HTERT RPE-1 (cell line): ENCODE measurements around the gene HMX3.

Experiments
- in situ Hi-C: fragments of 300-500 bp; cut with MboI; formaldehyde crosslinking; loops from 4 replicates; pipeline ENCODE4 v1.14.3; 2020; ENCODE audit warnings: low sequenced_read_pairs

The HMX3 gene

DNA sequence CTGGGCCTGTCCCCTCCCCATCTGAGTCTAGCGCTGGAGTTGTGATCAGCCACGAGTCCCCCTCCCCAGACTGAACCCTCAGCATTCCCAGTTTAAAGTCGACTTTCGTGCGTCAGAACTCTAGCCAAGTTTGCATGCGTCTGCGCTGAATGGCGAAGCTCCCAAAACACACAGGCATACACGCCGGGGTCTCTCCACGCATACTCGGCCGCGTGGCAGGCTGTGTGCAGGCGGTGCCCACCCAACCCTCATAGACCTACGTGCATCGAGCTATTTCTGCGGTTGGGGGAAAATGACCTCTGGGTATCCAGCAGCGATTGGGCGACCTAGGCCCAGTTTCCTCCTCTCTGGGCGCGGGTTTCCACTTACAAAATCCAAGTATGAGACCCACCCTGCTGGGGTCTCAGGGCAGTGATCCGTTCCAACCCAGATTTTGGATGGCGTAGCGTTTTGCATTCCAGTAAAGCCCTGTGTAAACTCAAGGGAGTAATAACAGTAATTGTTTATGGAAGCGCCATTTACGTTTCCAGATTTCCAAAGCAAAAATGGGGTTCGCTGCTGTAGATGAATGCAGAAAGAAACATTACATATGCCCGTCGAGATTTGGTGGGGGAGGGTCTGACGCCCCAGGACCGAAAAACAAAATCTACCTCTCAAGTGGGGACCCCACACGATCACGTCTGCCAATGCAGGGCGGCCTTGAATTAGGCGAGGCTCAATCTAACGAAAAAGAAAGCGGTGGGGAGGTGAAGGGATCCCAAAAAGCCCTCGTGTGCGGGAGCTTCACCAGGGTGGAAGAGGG, 2.0 kb upstream of the HMX3 start:
- in situ Hi-C loops = no loop called here

DNA sequence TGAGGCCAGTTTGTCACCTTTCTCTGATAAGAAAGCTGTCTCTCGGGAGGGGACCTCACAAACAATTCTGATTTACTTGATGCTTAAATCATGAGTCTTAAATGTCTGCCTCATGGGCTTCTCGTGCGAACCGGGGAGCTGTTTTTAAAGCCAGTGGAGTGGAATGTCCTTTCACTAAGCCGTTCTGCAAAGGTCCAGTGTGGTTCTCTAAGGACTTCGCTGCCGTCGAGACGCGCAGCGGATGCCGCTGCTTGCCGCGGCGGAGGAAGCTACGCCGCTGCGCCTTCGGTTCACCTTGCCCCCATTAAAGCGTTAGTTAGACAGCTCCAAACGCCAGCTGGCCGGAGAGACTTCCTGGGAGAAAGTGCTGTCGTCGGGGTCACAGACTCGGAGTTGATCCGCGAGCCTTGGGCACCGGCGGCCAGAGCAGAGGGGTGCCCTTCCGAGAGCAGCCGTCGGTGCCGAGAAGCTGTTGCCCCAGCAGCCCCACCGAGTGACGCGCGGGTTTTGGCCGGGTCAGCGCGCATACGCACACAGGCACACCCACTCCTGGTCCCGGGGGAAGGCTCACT, 1.3 kb upstream of the HMX3 start:
- in situ Hi-C loops = no loop called here

DNA sequence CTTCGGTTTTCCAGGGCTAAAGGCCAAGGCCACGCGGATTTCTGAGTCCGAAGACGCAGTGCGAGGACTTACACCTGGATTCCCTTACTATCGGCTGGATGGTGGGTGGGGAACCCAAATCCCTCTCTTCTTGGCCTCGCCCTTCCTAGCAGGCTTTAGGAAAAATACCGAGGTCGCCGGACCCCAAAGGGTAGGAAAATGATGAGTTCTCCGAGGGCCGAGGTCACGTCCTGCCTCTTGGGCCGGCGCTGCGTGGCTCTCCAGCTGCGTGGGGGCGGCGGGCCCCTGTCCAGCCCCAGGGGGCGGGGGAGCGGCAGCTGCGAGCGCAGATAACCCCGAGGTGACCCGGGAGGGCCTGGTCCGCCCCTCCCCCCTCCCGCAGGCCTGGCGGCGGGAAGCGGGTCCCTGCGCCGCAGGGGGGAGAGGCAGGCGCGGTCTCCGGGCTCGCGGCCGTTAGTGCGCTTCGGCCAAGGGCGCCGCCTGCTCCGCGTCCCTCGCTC, 805 bp upstream of the HMX3 start:
- in situ Hi-C loops = no loop called here

DNA sequence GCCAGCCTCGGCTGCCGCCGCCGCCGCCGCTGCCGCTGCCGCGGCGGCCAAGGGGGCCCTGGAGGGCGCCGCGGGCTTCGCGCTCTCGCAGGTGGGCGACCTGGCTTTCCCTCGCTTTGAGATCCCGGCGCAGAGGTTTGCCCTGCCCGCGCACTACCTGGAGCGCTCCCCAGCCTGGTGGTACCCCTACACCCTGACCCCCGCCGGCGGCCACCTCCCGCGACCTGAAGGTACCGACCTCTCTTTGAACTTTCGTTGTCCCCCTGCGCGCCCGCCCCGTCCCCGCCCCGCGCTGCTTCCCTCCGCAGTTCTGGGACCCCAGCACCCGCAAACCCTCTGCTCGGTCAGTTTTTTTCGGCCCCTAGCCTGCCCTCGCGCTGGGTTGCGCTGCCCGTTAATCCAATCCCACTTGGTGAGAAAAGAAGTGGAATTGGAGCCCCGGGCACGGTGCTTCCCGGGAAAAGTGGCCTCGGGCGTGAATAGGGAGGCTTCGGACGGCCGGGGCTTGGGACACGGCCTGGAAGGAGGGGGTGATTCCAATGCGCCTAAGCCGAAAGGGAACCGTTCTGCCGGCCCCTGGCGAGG, 543 bp downstream of the HMX3 start:
- in situ Hi-C loops = no loop called here

DNA sequence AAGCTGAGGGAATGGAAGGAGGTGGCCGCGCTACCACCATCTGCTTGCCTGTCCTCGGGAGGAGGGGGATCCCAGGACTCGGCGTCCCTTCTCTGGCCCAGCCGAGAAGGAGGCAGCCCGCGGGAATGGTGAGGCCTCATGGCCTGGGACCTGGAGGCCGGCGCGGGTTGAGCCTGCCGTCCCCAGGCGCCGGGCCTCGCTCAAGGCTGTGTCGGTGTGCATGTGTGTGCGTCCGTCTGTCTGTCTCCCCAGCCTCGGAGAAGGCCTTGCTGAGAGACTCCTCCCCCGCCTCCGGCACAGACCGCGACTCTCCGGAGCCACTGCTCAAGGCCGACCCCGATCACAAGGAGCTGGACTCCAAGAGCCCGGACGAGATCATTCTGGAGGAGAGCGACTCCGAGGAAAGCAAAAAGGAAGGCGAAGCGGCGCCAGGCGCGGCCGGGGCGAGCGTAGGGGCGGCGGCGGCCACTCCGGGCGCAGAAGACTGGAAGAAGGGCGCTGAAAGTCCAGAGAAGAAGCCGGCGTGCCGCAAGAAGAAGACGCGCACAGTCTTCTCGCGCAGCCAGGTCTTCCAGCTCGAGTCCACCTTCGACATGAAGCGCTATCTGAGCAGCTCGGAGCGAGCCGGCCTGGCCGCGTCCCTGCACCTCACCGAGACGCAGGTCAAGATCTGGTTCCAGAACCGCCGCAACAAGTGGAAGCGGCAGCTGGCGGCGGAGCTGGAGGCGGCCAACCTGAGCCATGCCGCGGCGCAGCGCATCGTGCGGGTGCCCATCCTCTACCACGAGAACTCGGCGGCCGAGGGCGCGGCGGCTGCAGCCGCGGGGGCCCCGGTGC, 1.3 kb downstream of the HMX3 start:
- in situ Hi-C loops = no loop called here

DNA sequence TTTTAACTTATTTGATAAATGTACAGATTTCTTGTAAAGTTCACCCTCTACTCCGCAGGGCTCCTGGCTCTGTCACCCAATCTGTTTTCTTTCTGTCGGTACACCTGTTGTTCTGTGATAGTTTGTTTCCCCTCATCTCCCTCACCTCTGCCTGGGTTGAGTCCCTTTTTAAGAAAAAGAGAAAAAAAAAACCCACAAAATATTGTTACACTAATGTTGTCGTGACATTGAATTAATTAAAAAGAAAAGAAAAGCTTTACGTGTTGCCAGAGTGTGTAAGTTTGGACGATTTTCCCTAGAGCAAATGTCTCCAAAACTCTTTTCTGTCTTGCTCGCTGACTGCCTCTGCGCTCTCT, 3.4 kb downstream of the HMX3 start:
- in situ Hi-C loops = no loop called here

DNA sequence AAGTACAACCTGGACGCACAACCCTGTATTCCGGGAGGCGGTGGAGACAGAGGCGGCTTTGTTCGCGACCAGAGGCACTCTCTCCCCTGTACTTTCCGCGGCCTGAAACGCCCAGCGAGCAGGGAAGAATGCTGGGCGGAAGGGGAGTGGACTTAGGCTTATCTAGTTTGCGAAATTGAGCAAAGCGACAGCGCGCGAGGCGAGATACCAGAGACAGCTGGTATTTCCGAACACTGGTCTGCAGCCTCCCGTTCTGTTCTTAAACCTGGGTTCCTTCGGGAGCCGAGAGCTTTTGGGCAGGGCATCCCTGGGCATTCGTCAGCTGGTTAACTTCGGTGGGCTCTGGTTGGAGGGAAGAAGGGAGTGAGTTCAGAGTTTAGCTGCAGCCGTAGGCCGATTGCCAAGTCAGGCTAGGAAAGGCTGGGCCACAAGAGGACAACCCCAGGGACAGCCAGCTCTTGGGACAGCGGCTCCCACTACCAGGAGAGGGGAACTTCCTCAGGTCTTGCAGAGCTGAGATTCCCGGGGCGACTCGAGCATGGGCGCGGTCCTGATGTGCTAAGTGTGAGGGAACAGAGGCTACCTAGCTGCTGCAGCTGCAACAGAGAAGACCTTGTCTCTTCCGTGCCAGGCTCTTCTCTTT, 3.9 kb downstream of the HMX3 start:
- in situ Hi-C loops = no loop called here

DNA sequence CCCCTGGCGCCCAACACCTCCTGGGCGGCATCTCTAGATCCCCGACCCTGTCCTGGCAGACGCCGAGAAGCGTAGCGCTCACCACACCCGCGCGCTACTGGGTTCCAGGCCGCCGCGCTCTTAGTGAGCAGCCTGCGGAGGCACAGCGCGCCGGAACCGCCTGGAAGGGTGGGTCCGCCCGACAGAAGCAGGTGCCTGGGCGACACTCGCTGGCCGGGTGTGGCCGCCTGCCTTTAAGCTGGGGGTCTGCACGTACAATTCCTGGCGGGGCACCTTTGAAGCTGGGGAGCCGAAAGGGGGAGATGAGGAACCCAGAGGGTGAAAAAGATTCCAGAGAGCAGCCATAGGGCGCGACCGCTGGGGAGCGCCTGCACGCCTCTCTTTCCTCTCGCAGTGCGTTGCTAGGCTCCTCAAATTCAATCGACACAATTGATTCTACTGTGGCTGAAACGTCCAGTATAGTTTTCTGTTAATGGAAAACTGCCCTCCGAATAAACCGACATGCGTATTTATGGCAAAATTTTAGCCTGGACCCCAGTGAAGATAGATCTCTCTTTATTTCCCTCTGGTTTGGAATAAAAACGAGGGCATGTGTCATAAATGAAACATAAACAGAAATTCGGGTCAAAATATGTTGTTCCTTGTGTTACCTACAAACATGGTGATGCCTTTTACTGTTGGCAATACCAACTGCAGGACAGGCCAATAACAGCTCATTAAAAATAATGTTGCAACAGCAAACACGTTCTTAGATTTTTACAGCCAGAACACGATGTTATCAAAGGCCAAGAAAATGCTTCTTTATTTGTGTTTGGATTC, 4.6 kb downstream of the HMX3 start:
- in situ Hi-C loops = no loop called here

DNA sequence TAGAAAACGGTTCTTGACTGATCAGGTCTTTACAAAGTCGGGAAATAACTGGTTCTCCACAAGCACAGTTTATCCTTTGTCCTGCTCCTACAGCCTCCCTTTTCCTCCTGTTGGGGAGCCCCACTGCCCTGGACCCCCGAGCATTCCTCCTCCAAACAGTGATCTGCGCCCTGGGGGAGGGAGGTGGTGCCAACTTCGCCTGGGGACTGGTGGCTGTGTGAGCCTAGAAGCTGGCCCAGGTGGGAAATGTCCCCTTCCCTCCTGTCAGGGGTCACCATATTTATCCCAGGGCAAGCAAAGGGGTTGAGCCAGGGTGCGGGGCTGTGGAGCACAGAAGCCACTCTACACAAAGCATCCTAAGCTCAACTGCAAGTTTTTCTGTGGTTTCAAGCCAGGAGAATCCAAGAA, 5.2 kb downstream of the HMX3 start:
- in situ Hi-C loops = no loop called here

DNA sequence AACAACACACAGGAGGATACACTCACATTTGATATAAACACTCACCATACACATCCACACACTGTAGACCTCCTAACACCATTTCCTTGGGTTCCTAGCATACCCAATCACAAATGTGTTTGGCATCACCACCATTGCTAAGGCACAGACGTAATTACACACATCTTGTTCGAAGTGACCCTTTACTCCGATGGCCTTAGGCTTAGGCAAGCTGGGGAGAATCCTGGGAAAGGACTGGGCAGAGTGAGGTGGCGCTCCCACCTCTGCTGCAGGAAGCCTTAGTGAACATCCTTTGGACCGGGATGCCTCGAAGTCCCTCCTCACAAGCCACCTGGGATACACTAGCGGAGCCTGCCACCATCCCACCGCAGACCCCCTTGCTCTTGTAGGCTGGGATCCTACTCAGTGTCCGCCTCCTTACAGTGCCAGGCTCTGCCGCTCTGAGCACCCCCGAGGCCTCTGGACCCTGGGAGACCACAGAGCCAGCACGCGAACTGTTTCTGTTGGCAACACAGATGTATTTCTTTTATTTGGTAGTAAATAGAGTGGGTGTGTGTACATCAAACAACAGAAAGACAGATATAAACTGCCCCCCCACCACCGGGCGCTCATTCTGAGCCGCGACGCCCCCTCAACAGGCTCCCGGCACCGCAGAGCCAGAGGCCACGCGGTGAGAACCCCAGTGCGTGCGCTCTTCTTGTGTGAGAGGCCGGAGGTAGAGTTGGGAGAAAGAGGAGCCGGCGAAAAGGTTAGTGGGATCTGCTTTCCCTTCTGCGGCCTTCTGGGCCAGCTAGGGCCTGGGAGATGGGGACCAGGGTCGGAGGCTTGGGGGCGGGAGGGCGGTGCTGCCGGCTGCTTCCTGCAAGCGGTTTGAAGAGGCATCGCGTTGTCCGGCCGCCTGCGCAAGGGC, 6.3 kb downstream of the HMX3 start:
- in situ Hi-C loops = no loop called here

DNA sequence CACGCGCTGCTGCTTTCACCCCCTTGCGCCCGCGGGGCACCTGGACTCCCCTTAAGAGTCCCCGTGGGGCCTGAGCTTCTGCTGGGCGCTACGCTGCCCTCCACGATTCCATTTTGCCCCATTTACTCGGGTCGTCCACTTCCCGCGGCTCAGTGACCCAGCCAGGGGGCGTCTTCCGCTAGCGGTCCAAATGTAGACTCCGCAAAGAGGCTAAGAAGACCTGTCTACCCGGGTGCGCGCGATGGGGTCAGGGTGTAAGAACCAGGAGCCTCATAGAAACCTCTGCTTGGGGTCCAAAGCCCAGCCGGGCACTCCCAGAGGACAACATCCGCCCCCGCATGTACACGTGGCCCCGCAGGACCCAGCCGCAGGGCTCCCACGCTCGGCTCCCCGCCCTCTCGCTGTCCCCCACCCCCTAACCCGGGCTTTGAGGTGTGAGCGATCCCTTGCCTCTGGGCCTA, 7.0 kb downstream of the HMX3 start:
- in situ Hi-C loops = no loop called here

DNA sequence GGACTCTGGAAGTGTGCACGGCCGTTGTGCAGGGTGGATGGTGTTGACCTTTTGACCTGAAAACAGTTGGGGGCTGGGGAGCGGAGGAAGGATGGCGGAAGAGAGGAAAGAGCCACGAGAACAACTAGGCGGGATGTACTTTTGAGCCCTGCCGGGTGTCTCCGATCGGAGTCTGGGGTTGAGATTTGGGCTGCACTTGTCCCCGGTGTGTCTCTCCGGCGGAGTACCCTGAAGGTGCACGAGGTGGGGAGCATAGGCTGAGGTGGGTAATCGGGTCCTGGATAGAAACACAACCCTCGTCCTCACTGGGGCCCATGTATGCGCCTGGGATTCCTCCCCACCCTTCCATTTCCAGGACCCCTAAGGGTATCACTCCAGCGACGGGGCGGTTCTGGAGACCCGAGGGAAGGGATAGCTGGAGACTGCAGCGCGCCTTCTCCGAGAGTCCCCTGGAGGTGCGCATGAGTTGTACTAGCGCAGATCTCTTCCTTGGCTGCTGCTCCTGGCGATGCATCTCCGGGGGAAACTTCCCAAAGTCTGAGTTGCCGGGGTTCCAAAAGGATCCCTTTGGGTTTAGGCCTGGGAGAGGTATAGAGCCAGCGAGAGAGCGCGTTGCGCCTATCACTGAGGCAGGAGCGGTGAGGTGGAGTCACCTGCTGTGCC, 7.5 kb downstream of the HMX3 start:
- in situ Hi-C loops = no loop called here

DNA sequence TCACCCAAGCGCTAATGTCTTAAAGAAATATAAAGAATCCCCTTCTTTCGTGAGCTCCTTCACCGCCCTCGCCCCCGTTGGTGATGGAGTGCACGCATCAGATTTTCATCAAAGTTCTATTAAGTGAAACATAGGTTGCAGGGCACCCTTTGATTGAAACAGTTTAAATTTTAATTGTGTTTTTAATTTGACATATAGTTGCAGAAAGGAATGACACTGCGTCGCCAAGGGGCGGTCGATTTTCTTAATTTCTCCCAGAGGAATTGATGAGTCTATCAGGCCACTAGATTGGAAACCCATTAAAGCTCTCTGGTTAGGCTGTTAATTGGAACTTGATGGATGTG, 8.0 kb downstream of the HMX3 start:
- in situ Hi-C loops = no loop called here

DNA sequence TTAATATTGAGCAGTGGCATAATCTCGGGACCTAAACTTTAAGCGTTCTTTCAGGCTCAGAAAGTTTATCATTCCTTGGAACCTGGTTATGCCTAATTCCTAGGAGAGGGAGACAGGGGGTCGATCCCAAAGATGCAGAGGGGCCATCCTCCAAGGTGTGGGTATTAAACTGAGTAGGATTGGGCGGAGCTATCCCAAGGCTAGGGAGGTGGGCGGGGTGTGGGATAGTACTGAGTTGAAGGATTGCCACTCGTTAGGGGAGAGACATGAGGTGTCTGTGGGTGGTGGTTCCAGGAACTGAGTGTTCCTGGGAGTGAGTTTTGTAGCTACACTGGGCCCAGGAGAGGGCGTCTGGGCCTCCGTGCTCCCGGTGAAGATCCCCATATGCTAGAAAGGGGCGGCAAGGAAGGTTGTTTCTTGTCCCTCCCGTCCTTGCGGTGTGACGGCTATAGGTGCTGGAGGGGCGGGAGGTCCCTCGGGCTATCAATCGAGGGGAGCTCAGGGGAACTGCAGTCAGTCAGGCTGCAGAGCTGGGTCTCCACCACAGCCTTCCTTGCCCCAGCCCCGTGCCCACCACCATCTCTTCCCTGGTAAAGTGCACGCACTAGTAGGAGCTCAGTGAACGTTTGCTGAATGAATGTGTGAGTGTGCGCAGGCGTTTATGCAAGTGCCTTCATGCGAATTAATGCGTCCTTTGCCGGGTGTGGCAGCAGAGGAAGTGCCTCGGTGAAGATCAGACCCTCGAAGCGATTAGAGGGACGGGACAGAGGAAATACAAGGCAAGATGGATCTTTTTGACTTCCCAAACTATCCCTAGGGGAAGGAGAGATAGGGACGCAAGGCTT, 9.1 kb downstream of the HMX3 start:
- in situ Hi-C loops = no loop called here

DNA sequence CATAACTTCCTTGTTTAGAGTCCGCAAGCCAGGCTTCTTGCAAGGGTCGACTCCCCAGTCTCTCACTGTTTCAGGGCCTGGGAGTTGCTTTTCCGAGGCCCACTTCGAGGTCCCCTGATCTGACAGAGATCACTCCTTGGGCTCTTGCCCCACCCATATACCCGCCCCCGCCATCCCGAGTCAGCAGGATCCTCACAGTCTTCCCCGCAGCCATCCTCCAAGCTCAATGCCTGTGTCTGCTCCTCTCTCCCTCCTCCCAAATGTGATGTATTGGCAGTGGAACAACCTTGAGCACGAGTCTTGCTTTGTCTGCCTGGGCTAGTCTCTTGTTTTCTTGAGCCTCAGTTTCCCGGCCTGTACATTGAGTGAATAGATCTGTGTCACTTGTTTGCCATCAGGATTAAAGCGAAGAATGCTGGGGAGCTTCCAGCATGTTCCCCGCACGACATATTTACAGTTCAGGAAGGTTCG, 9.8 kb downstream of the HMX3 start:
- in situ Hi-C loops = no loop called here

DNA sequence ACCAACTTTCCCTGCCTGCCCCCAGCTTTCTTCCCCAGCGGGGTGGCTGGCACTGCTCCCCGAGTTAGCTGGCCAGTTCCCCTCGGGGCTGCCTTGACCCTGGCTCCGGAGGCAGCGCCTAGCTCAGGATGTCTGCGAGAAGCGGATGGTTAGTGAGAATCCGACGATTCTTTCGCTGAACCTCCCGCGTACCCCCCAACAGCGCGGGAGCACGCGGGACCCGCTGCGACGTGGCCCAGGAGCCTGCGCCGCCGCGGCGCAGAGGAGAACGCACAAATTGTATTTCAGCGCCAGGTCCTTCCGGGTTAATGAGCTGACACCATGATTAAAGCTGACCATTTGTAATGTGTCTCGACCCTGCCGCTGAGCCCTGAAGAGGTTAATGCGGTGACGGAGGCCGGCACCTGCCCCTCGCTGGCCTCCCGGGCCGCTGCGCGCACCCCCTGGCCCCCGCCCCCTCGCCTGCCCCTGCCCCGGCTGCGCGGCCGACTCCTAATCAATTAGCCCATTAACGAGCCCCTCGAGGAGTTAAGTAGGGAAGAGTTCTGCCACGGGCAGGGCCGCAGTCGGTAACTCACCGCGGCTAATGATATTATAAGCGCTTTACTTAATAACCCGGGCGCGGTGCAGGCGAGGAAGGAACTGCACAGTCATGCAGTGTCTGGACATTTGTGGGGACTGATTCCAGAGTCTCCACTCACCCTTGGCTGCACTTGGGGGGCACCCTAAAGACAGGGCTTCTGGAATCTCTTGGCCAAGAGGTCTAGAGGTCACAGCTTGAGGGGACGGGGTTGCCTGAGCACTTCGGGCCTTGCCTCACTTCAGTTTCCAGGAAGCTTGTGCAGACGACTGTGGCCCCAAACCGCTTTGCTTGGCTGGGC, 10.5 kb downstream of the HMX3 start:
- in situ Hi-C loops = no loop called here
